Measurements from ENCODE around the gene KCNK1.

- TF ChIP-seq CTCF (IDR thresholded peaks at IDR 0.05; ENCODE audit: low read depth, low read length, missing input control) (no peak), EGR1 (IDR thresholded peaks at IDR 0.05; ENCODE audit: low read depth in 2 of 2) (no peak), REST (IDR thresholded peaks at IDR 0.05) (no peak), SP1 (IDR thresholded peaks at IDR 0.05) (no peak), JUND (IDR thresholded peaks at IDR 0.05) (no peak), YY1 (IDR thresholded peaks at IDR 0.05) (no peak), TAF1 (conservative IDR thresholded peaks at IDR 0.05) (no peak), RAD21 (IDR thresholded peaks at IDR 0.05) (no peak), GABPA (IDR thresholded peaks at IDR 0.05 in 1 of 2, conservative IDR thresholded peaks at IDR 0.05 in 1 of 2) (no peak), MAX (IDR thresholded peaks at IDR 0.05) (no peak)
Measured at GRCh38 chr1:233667741-233668140, 53.8 kb downstream of the KCNK1 start.

Measured in liver (tissue), 3 donors.